HL-60 (cell line): ENCODE results near the gene HPD.

Experiments
- CTCF ChIP-seq: IDR thresholded peaks from one replicate; pipeline ENCODE4 v1.5.1; 2011; ENCODE audit warnings: low read length, control low read depth, inconsistent platforms; ENCODE audit not compliant: insufficient read depth
- TF ChIP-seq, protein P1 (sequence below): IDR thresholded peaks from 2 replicates; pipeline ENCODE4 v1.6.1; 2012; ENCODE audit warnings: low read depth; ENCODE audit not compliant: insufficient replicate concordance

GRCh38 chr12:121798787-121799155, 59.9 kb downstream of the HPD start:
- TF ChIP-seq, protein P1, sequence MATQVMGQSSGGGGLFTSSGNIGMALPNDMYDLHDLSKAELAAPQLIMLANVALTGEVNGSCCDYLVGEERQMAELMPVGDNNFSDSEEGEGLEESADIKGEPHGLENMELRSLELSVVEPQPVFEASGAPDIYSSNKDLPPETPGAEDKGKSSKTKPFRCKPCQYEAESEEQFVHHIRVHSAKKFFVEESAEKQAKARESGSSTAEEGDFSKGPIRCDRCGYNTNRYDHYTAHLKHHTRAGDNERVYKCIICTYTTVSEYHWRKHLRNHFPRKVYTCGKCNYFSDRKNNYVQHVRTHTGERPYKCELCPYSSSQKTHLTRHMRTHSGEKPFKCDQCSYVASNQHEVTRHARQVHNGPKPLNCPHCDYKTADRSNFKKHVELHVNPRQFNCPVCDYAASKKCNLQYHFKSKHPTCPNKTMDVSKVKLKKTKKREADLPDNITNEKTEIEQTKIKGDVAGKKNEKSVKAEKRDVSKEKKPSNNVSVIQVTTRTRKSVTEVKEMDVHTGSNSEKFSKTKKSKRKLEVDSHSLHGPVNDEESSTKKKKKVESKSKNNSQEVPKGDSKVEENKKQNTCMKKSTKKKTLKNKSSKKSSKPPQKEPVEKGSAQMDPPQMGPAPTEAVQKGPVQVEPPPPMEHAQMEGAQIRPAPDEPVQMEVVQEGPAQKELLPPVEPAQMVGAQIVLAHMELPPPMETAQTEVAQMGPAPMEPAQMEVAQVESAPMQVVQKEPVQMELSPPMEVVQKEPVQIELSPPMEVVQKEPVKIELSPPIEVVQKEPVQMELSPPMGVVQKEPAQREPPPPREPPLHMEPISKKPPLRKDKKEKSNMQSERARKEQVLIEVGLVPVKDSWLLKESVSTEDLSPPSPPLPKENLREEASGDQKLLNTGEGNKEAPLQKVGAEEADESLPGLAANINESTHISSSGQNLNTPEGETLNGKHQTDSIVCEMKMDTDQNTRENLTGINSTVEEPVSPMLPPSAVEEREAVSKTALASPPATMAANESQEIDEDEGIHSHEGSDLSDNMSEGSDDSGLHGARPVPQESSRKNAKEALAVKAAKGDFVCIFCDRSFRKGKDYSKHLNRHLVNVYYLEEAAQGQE, result no peak
- TF ChIP-seq CTCF, result no peak
